GM12892 (cell line): ENCODE measurements around the gene MYOM3.

Experiments used
- DNase-seq: peaks from one replicate; pipeline ENCODE4 v3.0.0; 2011; ENCODE audit not compliant: insufficient read length
- FAIRE-seq: peaks from 2 replicates; lab custom pipeline; 2011; peaks lifted over from hg19 to GRCh38; lab: Jason Lieb, UNC
- POLR2A ChIP-seq: IDR thresholded peaks from 2 replicates; pipeline ENCODE4 v1.6.1; 2011; ENCODE audit warnings: low read depth, low read length, control low read depth
- POLR2AphosphoS5 ChIP-seq: IDR thresholded peaks from 2 replicates; pipeline ENCODE4 v1.6.1; 2011; ENCODE audit warnings: low read depth, low read length, control low read depth
- TAF1 ChIP-seq: IDR thresholded peaks from 2 replicates; pipeline ENCODE4 v1.6.1; 2011; ENCODE audit warnings: low read depth, mild to moderate bottlenecking, control low read depth, low read length, borderline replicate concordance

Gene MYOM3

DNA sequence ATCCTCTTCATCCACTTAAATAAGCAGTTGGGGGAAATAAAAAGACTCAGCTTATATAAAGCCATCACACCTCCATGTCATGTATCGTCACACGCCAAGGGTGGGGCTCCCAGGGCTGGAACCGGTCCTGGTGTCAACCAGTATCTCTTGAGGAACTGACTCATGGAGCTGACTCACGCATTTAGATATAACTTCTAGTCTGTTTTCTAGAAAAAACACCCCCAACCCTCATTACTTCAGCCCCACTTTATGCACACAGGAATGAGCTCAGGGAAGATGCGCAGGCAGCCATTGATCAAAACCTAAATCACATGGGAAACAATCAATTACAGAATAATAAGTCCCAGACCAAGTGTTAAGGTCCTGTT is 37.9 kb upstream of the MYOM3 start:
- no peak for DNase-seq
- TF ChIP-seq POLR2A, result no peak
- no peak for TF ChIP-seq TAF1
- TF ChIP-seq POLR2AphosphoS5, result no peak
- FAIRE-seq, result no peak

DNA sequence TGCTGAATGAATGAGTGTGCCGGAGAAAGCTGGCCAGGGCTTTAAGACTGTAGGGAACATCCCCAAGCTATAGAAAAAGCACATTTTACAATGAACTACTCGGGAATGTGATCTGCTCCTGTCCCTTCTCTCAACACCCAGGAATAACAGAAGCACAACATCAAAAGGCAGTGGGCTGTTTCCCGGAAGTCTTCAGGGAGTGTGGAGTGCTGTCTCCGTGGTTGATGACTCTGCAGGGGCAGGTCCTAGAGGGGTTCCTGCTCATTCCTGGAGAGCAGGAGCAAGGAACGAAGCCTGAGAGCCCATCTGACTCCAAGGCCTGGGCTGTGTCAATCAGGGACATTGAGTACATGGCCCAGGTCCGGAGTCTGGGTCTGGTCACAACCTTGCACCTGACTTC is 35.9 kb upstream of the MYOM3 start:
- TF ChIP-seq POLR2A, result no peak
- no peak for TF ChIP-seq POLR2AphosphoS5
- no peak for TF ChIP-seq TAF1
- no peak for FAIRE-seq

DNA sequence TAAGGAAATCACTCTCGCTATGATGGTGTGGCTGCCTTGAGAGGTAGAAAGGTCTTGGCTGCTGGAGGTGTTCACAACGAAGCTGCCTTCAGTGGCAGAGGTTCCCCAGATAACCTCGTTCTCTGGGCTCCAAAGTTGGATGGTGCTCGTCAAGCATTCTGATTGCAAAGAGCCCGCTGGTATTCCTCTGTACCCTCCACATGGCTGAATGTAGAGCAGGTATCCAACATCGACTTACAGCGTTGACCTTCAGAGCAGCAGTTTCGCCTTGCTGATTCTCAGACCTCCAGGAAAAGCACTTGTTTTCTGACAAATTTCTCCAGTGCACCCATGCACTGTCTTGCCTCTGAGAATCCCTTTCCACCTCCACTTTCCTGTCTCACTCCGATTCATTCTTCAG is 35.3 kb upstream of the MYOM3 start:
- TF ChIP-seq POLR2A (no peak), POLR2AphosphoS5 (no peak), TAF1 (no peak)
- no peak for FAIRE-seq
- DNase-seq, result no peak

More for the DNA sequence above, 35.9 kb upstream of the MYOM3 start:
- no peak for DNase-seq

DNA sequence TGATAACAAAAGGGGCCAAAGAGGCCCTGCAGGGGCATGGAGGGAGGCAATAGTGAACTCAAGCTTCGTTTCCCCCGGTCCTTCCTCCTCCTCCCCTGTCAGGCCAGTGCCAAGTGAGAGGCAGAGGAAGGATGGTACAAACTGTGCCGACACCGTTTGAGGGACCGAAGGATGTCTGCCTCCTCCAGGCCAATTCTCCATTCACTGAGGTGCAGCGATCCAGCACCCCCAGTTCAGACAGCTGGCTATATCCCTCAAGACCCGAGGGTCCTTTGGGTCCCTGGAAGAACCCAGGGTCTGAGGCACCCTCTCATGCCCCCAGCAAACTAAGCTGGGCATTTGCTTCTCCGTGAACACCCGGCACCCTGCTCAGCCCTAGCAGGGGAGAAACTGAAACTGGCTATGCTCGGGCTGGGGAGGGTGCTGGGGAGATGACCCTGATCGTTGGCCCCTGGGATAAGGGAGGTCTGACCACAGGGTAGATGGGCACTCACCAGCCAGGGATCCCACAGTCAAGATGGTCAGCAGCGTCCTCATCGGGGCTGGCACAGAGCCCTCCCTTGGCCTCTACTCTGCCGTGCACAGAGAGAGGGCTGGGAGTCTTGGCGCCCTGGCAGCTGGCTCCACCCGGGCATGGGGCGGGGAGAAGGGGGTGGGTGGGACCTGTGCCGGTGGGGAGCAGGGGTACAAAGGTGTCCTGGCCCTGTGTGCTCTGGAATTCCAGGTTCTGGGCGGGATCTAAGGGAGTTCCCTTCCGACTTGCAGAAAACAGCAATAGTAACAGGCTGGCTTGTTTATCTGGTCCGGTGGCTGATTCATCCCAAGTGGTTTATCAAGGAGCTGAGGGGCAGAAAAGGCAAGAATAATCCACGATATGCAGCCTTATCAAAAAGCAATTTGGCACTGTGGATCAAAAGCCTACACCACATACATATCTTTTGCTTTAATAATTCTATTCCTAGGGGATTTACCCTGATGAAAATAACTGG is 30.9 kb upstream of the MYOM3 start, which contains the start of gene IL22RA1:
TSS of gene IL22RA1 (minus strand) at position 595 of the 989 bp plus-strand sequence. CDS start at position 537, 58 bp downstream.
- no peak for DNase-seq
- FAIRE-seq, result no peak
- TF ChIP-seq POLR2AphosphoS5 (no peak), TAF1 (no peak), POLR2A (no peak)

DNA sequence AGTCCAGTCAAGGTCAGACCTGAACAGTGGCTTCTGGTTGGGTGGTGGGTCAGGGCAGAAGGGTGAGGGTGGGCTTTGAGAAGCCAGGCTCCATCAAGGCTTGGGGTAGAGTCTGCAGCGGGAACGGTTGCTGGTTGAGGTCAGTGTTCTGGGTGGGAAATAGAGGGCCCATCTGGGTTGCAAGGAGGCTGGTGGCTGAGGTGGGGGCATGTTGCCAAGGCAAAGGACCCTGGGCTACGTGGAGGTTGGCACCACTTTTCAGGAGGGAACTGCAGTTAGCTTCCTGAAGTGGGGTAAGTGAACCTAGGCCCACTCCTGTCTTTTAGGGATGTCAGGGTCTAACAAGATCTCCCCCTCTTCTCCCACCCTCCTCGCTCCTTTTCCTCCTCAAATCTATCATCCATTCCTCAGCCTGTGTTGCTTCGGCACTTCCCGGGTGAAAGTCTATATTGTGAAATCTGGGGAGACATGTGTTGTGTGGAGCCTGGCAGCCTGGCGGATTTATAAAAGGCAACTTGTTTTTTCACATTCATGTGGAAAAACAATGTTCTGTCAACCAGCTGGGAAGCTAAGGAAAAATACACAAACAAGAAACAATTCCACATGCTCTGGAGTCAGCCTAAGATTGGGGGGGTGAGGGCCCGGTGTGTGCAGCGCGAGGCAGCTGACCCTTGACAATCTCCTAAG is 29.5 kb upstream of the MYOM3 start:
- TF ChIP-seq TAF1, result no peak
- TF ChIP-seq POLR2A, result no peak
- TF ChIP-seq POLR2AphosphoS5, result no peak
- DNase-seq, result no peak
- no peak for FAIRE-seq

DNA sequence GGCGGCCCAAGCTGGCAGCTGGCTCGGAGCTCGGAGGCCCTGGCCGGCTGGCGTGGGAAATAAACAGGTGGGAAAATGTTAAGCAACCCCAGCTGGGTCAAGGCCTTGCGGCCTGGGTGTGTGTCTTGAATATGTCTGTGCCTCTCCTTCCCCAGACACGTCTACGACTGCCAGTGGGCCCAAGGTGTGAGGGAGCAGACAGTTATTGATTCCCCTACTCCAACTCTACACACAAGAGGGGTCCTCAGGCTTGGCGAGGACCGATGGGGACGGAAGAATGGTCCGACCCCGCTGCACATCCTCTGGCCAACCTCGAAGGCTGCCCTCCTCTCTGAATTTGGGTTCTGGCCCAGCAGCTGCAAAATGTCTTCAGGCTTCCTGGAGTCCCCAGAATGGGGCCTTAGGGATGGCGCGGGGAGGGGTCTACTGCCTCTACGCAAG is 28.8 kb upstream of the MYOM3 start:
- no peak for FAIRE-seq
- DNase-seq, result no peak
- TF ChIP-seq POLR2A, result no peak
- no peak for TF ChIP-seq POLR2AphosphoS5
- no peak for TF ChIP-seq TAF1

DNA sequence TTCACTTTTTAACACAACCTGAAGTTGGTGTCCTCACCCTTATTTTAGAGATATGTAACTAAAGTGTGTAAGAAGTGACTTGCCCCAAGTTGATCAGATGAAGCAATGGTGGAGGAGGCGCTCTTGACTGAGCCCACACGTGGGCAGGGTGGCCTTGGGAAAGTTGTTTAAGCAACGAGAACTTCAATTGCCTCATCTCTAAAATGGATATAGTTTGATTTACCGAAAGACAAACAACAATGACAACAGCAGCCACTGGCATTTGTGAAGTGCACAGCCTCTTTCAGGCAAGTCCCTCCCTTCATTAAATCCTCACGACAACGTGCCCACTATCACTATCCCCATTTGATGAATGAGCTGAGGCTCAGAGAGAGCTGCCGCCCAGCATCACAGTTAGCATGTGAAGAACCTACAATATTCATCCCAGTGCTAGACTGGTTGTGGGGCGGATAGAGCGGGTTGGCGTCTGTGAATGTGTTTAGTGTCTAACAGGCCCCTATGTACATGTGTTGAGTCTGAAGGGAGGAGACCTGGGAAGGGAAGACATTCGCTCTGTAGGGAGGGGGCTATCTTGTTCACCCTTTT is 28.0 kb upstream of the MYOM3 start:
- DNase-seq (no peak), FAIRE-seq (no peak)
- TF ChIP-seq TAF1, result no peak
- TF ChIP-seq POLR2AphosphoS5, result no peak
- no peak for TF ChIP-seq POLR2A

DNA sequence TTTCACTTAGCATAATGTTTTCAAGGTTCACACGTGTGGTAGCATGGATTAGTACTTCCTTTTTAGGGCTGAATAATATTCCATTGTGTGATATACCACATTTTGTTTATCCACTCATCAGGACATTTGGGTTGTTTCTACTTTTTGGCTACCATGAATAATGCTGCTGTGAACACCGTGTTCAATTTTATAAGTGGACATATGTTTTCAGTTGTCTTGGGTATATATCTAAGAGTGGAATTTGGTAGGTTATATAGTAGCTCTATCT is 27.2 kb upstream of the MYOM3 start:
- FAIRE-seq, result no peak

DNA sequence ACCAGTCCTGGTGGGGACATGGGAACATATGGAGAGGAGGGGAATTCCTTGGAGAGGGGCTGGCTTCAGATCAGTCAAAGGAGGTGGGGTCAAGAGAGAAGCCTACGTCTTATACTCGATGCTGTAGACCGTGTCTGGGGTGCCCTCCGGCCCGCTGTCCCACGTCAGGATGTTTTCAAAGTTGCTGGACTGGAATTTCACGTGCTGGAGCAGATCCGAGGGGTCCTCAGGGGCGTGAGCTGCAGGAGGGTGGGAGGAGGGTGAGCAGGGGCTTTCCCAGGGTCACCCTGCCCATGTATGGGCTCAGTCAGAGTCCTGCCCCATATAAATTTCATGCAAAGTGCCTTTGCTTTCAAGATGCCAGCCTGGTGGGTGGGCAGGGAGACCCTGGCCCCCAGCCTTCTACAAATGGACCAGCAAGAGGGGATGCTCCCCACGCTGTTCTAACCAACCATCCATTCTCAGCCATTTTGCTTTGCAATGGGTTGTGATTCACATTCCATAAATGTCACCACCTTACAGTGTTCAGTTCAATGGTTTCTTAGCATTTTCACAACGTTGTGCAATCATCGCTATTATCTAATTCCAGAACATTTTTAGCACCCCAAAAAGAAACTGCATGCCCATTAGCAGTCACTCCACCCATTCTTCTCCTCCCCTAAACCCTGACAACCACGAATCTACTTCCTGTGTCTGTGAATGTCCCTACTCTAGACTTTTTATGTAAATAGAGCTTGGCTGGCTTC is 26.7 kb upstream of the MYOM3 start:
- DNase-seq, result no peak
- no peak for FAIRE-seq
- TF ChIP-seq TAF1 (no peak), POLR2AphosphoS5 (no peak), POLR2A (no peak)

More for the DNA sequence above, 27.2 kb upstream of the MYOM3 start:
- DNase-seq, result no peak
- TF ChIP-seq POLR2AphosphoS5, result no peak
- no peak for TF ChIP-seq TAF1
- no peak for TF ChIP-seq POLR2A

DNA sequence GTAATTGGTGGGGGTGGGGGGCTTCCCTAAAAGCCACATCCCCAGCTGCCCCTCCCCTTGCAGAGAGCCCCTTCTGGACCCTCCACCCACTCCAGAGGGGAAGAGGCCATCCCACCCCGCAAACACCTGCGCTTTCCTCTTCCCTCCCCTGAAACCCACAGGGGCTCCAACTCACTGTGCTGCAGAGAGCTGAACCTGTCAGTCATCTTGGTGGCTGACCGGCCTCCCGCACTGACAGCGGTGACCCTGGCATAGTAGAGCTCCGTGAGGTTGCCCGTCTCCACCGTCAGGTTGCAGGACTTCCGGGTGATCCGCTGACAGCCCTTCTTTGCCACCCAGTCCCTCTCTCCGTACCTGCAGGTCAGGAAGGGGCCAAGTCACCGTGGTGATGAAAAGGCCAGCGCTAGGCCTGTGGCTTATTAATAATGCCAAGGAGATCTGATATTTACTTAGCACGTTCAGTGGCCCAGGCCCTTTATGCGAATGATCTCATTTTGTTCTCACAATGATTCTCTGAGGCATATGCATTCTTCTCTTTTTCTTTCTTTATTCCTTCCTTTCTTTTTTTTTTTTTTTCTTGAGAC is 25.1 kb upstream of the MYOM3 start:
- no peak for FAIRE-seq
- TF ChIP-seq TAF1 (no peak), POLR2AphosphoS5 (no peak), POLR2A (no peak)
- no peak for DNase-seq

DNA sequence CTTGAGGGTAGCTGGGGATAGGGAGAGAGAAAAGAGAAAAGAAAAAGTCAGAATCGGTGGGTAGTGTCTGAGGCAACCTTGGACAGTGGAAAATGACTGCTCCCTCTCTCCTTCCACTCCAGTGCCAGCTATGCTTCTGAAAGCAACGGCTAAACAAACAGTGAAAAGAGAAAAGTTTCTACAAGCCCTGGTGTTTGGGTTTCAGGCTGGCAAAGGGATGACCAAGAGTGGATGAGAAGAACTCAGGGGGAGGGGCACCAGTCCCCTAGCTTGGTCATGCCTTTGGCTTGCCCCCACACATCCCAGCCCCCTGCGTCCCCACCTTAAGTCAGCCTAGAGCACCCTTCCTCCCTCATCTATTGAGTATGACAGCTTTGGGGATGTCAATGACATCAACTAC is 22.4 kb upstream of the MYOM3 start:
- FAIRE-seq, result no peak
- no peak for DNase-seq
- TF ChIP-seq TAF1, result no peak
- TF ChIP-seq POLR2A, result no peak
- no peak for TF ChIP-seq POLR2AphosphoS5
